Sigmoid colon (tissue), 7 donors: ENCODE data around the gene IL4I1. TPM values are rescaled to one million over a fixed set of nuclear protein-coding genes. Genes with fewer than 3 reads are reported as not detected.

Experiments used
- DNase-seq: peaks from one replicate; pipeline ENCODE4 v3.0.0-alpha.2; 2019
- H3K27ac ChIP-seq, 4 donors: fragments of 200-600 bp; sonication (generic); one replicate each; pipeline ENCODE4 v1.5.1; 2016 to 2019; ENCODE audit warnings: mild to moderate bottlenecking in 1 of 4
- H3K27me3 ChIP-seq, 3 donors: fragments of 200-600 bp; sonication (generic); one replicate each; pipeline ENCODE4 v1.5.1; 2019; ENCODE audit warnings: mild to moderate bottlenecking in 1 of 3
- H3K36me3 ChIP-seq, 4 donors: fragments of 200-600 bp; sonication (generic); one replicate each; pipeline ENCODE4 v1.5.1; 2016 to 2019
- H3K4me1 ChIP-seq, 4 donors: fragments of 200-600 bp; sonication (generic); one replicate each; pipeline ENCODE4 v1.5.1; 2017 to 2019
- H3K4me3 ChIP-seq, 4 donors: fragments of 200-600 bp; sonication (generic); one replicate each; pipeline ENCODE4 v1.5.1; 2017 to 2019; ENCODE audit warnings: mild to moderate bottlenecking in 2 of 4, moderate library complexity in 1 of 4
- H3K9me3 ChIP-seq, 4 donors: fragments of 200-600 bp in 3 of 4; sonication (generic) in 3 of 4; one replicate each; pipeline versions ENCODE4 v1.5.1 to v1.6.1; 2013 to 2019
- CTCF ChIP-seq, 4 experiments: fragments of 450-650 bp in 3 of 4; fragments of 200-600 bp in 1 of 4; IDR thresholded peaks; one replicate each; pipeline ENCODE4 v1.5.1; 2016 to 2019; ENCODE audit warnings: antibody characterized with exemption in 4 of 4, mild to moderate bottlenecking in 3 of 4, moderate library complexity in 2 of 4
- EP300 ChIP-seq, 4 donors: sonication (generic); formaldehyde crosslinking; IDR thresholded peaks; one replicate each; pipeline ENCODE4 v1.6.1; 2017; ENCODE audit warnings: antibody characterized with exemption in 4 of 4
- POLR2A ChIP-seq, 2 donors: fragments of 450-650 bp; IDR thresholded peaks; one replicate each; pipeline ENCODE4 v1.6.1; 2016; ENCODE audit warnings: antibody characterized with exemption in 2 of 2, mild to moderate bottlenecking in 2 of 2, moderate library complexity in 2 of 2
- POLR2AphosphoS5 ChIP-seq, 4 donors: sonication (generic); formaldehyde crosslinking; IDR thresholded peaks; one replicate each; pipeline ENCODE4 v1.6.1; 2017; ENCODE audit warnings: antibody characterized with exemption in 4 of 4
- WGBS, 2 donors: extraction: QIAGEN DNeasy Blood & Tissue Kit; methylation state at CpG; one replicate each; pipeline ENCODE4 v1.1.7; 2013; 5-methylcytosine and 5-hydroxymethylcytosine counted together
- intact Hi-C: fragments of 100-400 bp; cut with DNase I; formaldehyde crosslinking; loops from one replicate; pipeline ENCODE4 v1.15.1; 2023
- polyA plus RNA-seq, 3 donors: library from polyadenylated mRNA; stranded (reverse); fragments of 200-250 nt; gene quantifications; one replicate each; pipeline ENCODE4 v1.2.3, GENCODE V29; 2013
- total RNA-seq, 4 donors: library from RNA; depleted of rRNA; stranded (reverse); fragments of >200 nt; gene quantifications; one replicate each; pipeline ENCODE4 v1.1.0, GENCODE V29; 2016
- donor health status: healthy with polysubstance abuse.
- donor health status: Bipolar disorder and iron deficiency.
- donor health status: healthy.

The IL4I1 gene
- total and polyA plus RNA-seq, 7 donors, result 0.28 to 6.8 (median 0.66) TPM

- intact Hi-C loops, result no loop called here
Observed at GRCh38 chr19:49870309-49870901, 26.3 kb downstream of the IL4I1 start.

GRCh38 chr19:49869484-49870308, 27.0 kb downstream of the IL4I1 start:
- Histone ChIP-seq H3K4me1 (peaks cover 0 to 54% (median 51%) of the 10 kb centered on the region in 4 donors), H3K4me3 (peak overlapping the region; percentile 42 to 64 (median 56)), H3K27me3 (no peaks in the 10 kb centered on the region), H3K27ac (peak overlapping the region; percentile 91 to 96 (median 92)), H3K36me3 (peaks cover 0 to 24% (median 5%) of the 10 kb centered on the region in 4 donors), H3K9me3 (no peaks in the 10 kb centered on the region)
- intact Hi-C loops, result no loop called here
- WGBS, 2 donors, result 1% methylated on average over 67 of the region's 67 CpGs
- DNase-seq, result peak; percentile 98
- TF ChIP-seq POLR2A (IDR thresholded peaks at IDR 0.05) (peak; percentile 64 to 78), POLR2AphosphoS5 (IDR thresholded peaks at IDR 0.05) (peak; percentile 84 to 87 (median 86)), CTCF (IDR thresholded peaks at IDR 0.05) (no peak), EP300 (IDR thresholded peaks at IDR 0.05) (no peak)

More at GRCh38 chr19:49870309-49870901, 26.3 kb downstream of the IL4I1 start:
- H3K4me3 ChIP-seq, result peak overlapping the region in 3 of 4 donors; percentile 55 to 64 (median 56)
- H3K9me3 ChIP-seq, result no peaks in the 10 kb centered on the region
- peak; percentile 70 for DNase-seq
- WGBS, 2 donors, result 73 to 83% methylated on average over 15 of the region's 15 CpGs
- H3K36me3 ChIP-seq, result peaks cover 0 to 24% (median 5%) of the 10 kb centered on the region in 4 donors
- TF ChIP-seq CTCF (IDR thresholded peaks at IDR 0.05), result no peak
- no peak for TF ChIP-seq POLR2AphosphoS5 (IDR thresholded peaks at IDR 0.05)
- TF ChIP-seq EP300 (IDR thresholded peaks at IDR 0.05), result no peak
- TF ChIP-seq POLR2A (IDR thresholded peaks at IDR 0.05), result no peak
- H3K27me3 ChIP-seq, result no peaks in the 10 kb centered on the region
- H3K27ac ChIP-seq, result peak overlapping the region; percentile 91 to 96 (median 92)
- peaks cover 0 to 54% (median 52%) of the 10 kb centered on the region in 4 donors for H3K4me1 ChIP-seq

- Histone ChIP-seq H3K9me3 (no peaks in the 10 kb centered on the region), H3K4me1 (peaks cover 0 to 53% (median 49%) of the 10 kb centered on the region in 4 donors), H3K36me3 (peaks cover 0 to 27% (median 5%) of the 10 kb centered on the region in 4 donors), H3K27ac (peak overlapping the region; percentile 90 to 96 (median 92)), H3K4me3 (peak overlapping the region; percentile 8 to 64 (median 34)), H3K27me3 (no peaks in the 10 kb centered on the region)
- WGBS, 2 donors, result 1 to 4% methylated on average over 15 of the region's 15 CpGs
- TF ChIP-seq POLR2AphosphoS5 (IDR thresholded peaks at IDR 0.05) (peak in 3 of 4 donors; percentile 19 to 40 (median 37)), POLR2A (IDR thresholded peaks at IDR 0.05) (no peak)
- intact Hi-C loops, result no loop called here
- no peak for DNase-seq
Observed at GRCh38 chr19:49869009-49869483, 27.6 kb downstream of the IL4I1 start.

- Histone ChIP-seq H3K27me3 (no peaks in the 10 kb centered on the region), H3K27ac (peak within 1 kb of the TSS; percentile 90 to 96 (median 92)), H3K4me3 (peak within 1 kb of the TSS; percentile 65 to 81 (median 70)), H3K9me3 (no peaks in the 10 kb centered on the region), H3K4me1 (peaks cover 0 to 50% (median 46%) of the 10 kb centered on the region in 4 donors), H3K36me3 (peaks cover 6 to 34% (median 11%) of the 10 kb centered on the region in 4 donors)
- peak; percentile 95 for DNase-seq
- WGBS, 2 donors, result 0 to 1% methylated on average over 65 of the region's 65 CpGs
- TF ChIP-seq POLR2AphosphoS5 (IDR thresholded peaks at IDR 0.05) (peak; percentile 65 to 90 (median 82)), CTCF (IDR thresholded peaks at IDR 0.05) (no peak), POLR2A (IDR thresholded peaks at IDR 0.05) (peak; percentile 49), EP300 (IDR thresholded peaks at IDR 0.05) (no peak)
- intact Hi-C loops, result no loop called here
Observed at GRCh38 chr19:49866933-49867782, 29.5 kb downstream of the IL4I1 start, which contains the start of gene PNKP. PNKP (minus strand) TSS chr19:49867576; CDS start chr19:49867204, 372 bp downstream.
